HEK293 (cell line): Measurements from ENCODE around the gene LRRK1.

ENCODE experiments used
- CTCF ChIP-seq: fragments of 450-650 bp; formaldehyde crosslinking; IDR thresholded peaks from 2 replicates; pipeline ENCODE4 v1.5.1; 2016; ENCODE audit warnings: missing biosample characterization, missing genetic modification characterization
- HOXC10 ChIP-seq: sonication (generic); formaldehyde crosslinking; IDR thresholded peaks from 2 replicates; pipeline ENCODE4 v1.8.1; 2023; ENCODE audit warnings: mild to moderate bottlenecking, missing genetic modification reagents
- INSM2 ChIP-seq: fragments of 450-650 bp; formaldehyde crosslinking; IDR thresholded peaks from 2 replicates; pipeline ENCODE4 v1.5.1; 2016; ENCODE audit warnings: missing biosample characterization, missing genetic modification characterization
- ZSCAN18 ChIP-seq: fragments of 450-650 bp; formaldehyde crosslinking; IDR thresholded peaks from 2 replicates; pipeline ENCODE4 v1.5.1; 2016; ENCODE audit warnings: missing biosample characterization, missing genetic modification characterization

DNA sequence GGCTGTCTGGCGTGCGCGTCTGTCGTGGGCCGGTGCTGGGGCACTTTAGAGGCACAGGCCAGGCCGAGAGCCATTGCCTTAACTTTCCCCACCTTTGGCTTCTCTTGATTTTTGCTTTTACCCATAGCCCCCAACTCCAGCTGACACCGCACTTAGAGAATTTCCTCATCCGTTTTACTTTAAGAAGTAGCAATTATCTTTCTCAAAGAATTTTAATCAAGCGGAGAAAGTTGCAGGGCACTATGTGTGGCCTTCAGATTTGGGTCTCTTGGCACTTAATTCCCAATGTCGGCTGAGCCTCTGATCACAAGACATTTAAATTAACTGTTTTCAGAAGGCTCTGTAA, 38.3 kb upstream of the LRRK1 start:
- TF ChIP-seq ZSCAN18 (tag by site-specific recombination) (no peak), CTCF (tag by site-specific recombination) (no peak), INSM2 (tag by site-specific recombination) (no peak), HOXC10 (CRISPR knock-in tag) (no peak)
